HG03521 (cell line): ENCODE data around the gene CCDC85A.

Experiments
- ATAC-seq: cut with Tn5 transposase; IDR thresholded peaks from one replicate; pipeline ENCODE4 v1.9.1; 2021; ENCODE audit warnings: mild to moderate bottlenecking, moderate library complexity; ENCODE audit not compliant: unreplicated experiment

CCDC85A gene

GRCh38 chr2:56292951-56293350, 109.2 kb downstream of the CCDC85A start:
- ATAC-seq = no peak

DNA sequence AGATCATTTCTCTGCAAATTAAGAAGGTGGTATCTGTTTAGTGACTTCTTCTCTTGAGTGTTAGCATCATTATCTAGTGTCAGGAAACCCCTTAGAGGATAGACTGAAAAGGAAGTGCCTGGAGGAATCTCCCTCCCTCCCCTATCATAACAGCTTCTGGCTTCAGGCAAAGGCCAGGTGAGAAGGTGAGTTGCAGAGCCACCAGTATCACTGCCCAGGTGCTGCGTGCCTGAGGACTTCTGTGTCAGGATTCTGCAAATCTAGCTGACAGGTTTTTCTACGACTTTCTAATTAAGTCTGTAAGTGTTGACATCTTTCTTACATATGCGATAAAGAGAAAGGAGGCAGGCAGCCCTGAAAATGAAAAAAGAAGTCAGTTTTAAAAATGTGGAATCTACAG, 111.9 kb downstream of the CCDC85A start:
- no peak for ATAC-seq

GRCh38 chr2:56297671-56298070, 113.9 kb downstream of the CCDC85A start:
- ATAC-seq = no peak

- ATAC-seq = no peak
These were observed 115.4 kb downstream of the CCDC85A start for GRCh38 chr2:56299171-56299691.

DNA sequence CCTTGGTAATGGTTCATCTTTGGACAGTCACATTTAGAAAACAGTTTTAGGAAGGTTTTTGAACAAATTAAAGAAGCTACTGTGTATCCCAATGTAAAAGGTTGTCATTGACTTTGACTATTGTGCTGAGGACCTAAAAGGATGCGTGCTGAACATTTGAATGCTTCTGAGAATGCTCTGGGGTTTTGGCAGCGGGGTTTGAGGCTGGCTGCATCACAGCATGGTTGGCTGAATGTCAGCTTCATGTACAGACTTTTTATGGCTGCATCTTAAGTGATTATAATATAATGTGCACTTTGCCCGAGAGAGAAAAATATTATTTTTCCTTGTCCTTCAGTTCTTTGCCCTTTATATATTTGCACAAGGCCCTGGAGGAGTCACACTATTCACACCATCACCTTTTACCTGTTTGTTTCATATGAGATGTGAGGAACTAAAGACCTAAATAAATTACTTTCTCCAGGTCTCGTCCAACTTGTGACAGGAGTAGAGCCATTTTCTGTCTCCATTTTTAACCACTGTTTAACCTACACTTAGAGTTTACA, 125.9 kb downstream of the CCDC85A start:
- ATAC-seq = no peak

DNA sequence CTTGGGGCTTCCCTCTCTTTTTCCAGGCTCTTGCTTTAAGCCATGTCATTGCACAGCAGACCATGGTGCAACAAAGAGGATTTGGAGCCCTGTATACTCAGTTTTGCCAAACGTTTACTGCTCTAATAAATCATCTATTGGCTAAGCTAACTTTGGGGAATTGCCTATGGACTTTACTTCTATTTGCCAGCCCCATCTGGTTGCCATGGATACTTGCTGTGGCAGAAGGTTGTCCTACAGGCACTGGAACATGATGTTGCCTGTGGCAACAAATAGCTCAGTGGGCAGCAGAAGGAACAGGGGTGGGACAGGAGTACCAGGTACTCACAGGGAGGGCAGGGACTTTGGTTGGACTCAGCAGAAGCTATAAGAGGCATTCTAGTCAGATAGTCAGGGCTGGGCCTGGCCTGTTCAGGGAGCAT, 129.7 kb downstream of the CCDC85A start:
- no peak for ATAC-seq

DNA sequence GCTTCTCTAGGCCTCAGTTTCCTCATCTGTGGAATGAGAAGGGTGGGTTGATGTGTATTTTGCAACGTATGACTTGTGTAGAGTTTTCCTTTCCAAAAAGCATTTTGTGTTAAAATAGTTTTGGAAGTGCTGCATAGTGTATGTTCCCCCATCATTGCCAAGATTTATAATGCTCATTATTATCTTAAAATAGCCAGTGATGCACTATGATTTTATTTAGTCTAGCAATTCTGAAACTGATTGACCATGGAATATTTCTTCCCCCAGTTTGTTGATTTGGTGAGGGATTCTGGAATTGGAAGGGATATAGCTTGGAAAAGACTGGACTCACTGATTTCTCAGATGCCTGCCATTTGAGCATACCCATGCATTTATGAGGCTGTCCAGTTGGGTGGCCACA, 130.6 kb downstream of the CCDC85A start:
- ATAC-seq = no peak

GRCh38 chr2:56314796-56315195, 131.0 kb downstream of the CCDC85A start:
- ATAC-seq = no peak

- no peak for ATAC-seq
These were observed 131.6 kb downstream of the CCDC85A start for GRCh38 chr2:56315376-56315775.

DNA sequence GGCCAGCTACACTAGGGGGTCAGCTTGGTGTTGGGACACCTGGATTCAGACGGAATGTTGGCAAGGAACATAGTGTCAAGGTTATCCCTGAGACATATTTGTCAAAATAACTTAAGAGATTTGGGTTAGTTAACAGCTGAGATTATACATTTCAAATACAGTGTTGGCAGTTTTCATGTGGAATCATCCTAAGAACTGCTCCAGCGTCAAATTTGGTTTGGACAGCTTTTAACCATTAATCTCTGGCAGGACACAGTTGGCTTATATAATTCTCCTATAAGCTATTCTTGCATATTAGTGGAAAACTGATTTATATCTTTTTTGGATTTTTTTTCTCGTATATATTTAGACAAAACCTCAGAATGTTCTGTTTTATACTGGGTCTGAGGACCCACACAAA, 132.2 kb downstream of the CCDC85A start:
- ATAC-seq = no peak

DNA sequence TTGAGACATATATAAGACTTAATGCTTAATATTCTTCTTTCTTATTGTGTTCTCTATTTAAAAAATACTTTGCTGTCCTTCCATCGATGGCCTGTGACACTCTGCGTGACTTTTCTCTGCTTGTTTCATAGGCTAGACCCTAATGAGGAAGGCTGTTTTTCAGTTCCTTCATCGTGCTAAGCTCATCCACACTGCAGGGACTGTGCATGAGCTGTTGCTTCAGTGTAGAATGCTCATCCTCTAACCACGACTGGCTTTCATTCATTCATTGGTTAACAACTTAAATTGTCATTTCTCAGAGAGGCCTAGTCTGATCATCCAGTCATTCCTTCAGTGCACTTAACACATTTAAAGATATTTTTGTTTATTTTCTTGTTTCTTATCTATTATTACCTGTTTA, 134.4 kb downstream of the CCDC85A start:
- ATAC-seq = no peak

DNA sequence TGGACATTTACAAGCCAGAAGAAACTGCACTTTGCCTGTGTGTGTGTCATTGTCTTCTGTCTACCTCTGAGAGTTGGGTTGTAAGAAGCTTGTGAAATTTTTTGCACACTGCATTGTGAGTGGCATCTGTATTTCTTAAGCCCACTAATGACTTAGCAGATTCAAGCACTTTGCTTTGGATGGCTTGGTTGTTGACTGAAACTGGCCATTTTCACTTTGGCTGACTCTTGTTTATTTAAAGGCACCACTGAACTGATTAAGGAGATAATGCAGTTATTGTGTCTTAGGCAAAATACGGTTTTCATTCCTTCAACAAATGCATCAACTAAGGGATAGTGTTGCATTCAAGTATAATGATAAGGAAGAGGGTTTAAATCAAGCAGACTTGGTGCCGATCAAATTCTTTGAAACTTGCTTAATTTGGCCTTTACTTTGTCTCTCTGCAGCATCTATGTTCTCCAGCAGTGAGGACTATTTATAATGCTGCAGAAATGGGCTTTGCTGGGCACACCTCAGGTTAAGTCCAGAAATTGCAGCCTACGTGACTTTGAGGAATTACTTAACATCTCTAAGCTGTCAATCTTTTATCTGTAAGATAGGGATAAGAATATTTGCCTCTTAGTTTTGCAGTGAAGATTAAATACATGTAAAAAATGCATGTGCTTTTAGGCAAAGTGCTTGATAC, 142.0 kb downstream of the CCDC85A start:
- ATAC-seq = no peak

GRCh38 chr2:56326346-56326741, 142.6 kb downstream of the CCDC85A start:
- no peak for ATAC-seq

DNA sequence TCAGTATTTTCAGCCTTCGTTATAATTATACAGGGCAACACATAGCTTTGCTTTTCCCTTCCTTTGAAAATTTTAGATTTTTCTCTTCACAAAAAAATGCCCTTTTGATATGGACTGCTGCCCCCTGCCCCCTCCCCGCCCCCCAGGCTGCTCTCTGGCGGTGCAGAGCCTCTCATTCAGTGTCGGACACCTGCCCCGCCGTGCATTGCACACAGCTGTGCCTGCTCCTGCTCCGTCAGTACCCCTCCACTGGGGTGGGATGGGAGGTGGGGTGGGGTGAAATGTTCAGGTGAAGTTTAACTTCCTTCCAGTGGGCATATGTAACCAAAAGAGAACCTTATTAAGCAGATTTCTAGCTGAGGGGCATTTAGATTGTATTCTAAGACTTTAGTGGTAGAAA, 148.0 kb downstream of the CCDC85A start:
- ATAC-seq = no peak

GRCh38 chr2:56333812-56334485, 150.2 kb downstream of the CCDC85A start:
- no peak for ATAC-seq

DNA sequence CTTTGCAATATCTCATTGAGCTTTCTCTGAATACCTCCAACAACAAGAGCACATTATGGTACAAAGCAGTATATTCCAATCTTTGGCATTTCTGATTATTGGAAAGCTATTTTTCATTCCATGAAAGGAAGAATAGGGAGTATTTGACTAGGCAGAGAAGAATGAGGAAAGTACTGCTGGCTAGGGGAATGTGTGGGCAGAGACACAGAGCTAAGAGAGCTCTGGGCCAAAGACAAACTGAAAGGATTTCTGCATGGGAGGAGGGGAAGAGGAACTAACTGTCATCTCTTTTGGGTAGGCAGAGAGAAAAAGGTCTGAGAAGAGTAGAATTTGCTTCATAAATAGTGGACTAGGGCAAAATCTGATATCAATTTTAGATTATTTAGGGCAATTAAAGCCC, 150.8 kb downstream of the CCDC85A start:
- ATAC-seq = no peak

DNA sequence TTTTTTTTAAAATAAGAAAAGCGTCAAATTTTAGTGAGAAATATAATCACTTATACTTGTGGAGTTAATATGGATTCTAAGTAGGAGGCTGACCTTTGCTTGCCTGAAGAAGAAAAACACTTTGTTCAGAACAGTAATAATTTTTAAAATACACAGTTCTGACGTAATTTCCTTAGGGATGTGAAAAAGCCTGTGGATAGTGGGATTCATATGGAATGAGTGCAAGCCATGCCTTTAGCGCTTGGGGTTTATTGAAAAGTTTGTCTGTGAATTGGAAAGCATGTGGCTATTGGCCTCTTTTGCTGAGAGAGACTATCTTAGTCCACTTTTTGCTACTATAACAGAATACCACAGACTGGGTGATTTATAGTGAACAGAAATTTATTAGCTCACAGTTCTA, 151.3 kb downstream of the CCDC85A start:
- ATAC-seq = no peak

DNA sequence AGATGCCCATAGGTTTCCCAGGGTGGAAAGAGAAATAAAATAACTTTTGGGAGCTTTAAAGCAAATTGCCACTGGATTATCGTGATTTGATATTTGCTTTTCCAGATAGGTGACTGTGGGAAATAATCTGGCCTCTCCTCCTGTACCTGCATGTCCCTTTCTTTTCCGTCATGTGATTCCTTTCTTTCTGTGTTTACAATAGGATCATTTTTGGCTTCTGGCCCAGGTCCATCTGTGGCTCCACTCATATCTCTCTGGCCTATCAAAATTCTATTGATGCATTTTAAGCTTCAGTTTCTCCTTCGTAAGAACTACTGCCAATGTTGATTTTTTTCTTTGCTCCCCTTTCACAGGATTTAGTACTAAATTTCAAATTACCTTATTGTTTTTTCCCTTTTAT, 153.6 kb downstream of the CCDC85A start:
- no peak for ATAC-seq

DNA sequence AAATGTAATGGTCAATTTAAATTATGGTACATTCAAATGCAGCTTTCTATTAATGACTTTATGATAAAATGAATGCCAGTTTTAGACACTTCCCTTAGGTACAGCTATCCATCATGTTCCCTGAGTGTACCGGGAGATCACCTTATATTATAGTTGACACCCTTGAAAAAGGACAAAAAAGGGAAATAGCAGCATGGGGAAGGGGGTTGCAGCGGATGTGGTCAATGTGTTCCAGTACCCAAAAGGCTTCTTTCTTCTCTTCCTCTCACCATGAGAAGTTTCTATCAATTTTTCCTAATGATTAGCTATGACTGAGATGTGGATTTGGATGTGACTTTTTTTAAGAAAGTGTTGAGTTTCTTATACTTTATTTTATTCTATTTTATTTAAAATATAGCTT, 154.4 kb downstream of the CCDC85A start:
- no peak for ATAC-seq

DNA sequence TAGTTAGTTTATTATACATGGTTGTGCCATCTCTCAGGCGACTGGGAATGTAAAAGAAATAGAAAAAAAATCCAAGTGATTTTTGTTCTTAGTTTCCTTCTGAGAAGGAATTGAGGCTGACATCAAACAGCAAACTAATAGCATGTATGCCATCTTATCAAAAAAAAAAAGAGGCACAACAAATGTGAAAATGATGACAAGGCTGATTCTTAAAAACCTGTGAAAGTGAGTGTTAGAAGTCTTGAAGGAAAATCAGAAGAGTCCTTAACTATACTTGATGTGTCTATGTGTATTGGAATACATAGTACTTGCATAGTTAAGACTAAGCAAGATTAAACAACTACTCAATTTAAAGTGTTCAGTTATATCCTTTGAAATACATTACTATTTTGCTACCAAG, 161.0 kb downstream of the CCDC85A start:
- ATAC-seq = no peak

- ATAC-seq = no peak
These were observed 164.1 kb downstream of the CCDC85A start for GRCh38 chr2:56347881-56348280.
